GM06990 (cell line): ENCODE results near the gene GCN1.

Experiments
- DNase-seq: peaks from one replicate; pipeline ENCODE4 v3.0.0-alpha.2; 2011; ENCODE audit not compliant: insufficient read length; ENCODE audit errors: extremely low read depth
- H3K27me3 ChIP-seq: replicated peaks from 2 replicates; pipeline ENCODE4 v1.6.0; 2011; ENCODE audit warnings: low read length; ENCODE audit not compliant: control insufficient read depth, insufficient read depth
- H3K36me3 ChIP-seq: 2 replicates; pipeline ENCODE4 v1.5.1; 2011; ENCODE audit warnings: low read length; ENCODE audit not compliant: control insufficient read depth, insufficient read depth
- H3K4me3 ChIP-seq: replicated peaks from 2 replicates; pipeline ENCODE4 v1.5.1; 2011; ENCODE audit warnings: low read depth, mild to moderate bottlenecking, control low read depth, low read length
- CTCF ChIP-seq: IDR thresholded peaks from 2 replicates; pipeline ENCODE4 v1.5.1; 2011; ENCODE audit warnings: low read length, control low read depth, mild to moderate bottlenecking, inconsistent platforms; ENCODE audit not compliant: insufficient read depth, poor library complexity, severe bottlenecking

GCN1 gene

GRCh38 chr12:120134307-120134980 is 60.1 kb downstream of the GCN1 start:
- TF ChIP-seq CTCF: no peak
- H3K4me3 ChIP-seq: no peak overlapping the region
- no peaks in the 10 kb centered on the region for H3K27me3 ChIP-seq
- H3K36me3 ChIP-seq: peaks cover 65% of the 10 kb centered on the region
- DNase-seq: no peak

GRCh38 chr12:120132863-120133385 is 61.6 kb downstream of the GCN1 start:
- Histone ChIP-seq H3K4me3 (no peak overlapping the region), H3K27me3 (no peaks in the 10 kb centered on the region), H3K36me3 (peaks cover 60% of the 10 kb centered on the region)
- peak; percentile 83 for DNase-seq
- no peak for TF ChIP-seq CTCF

GRCh38 chr12:120132054-120132836 is 62.3 kb downstream of the GCN1 start:
- peaks cover 57% of the 10 kb centered on the region for H3K36me3 ChIP-seq
- no peak for TF ChIP-seq CTCF
- DNase-seq: no peak

GRCh38 chr12:120131116-120131515 is 63.4 kb downstream of the GCN1 start:
- peaks cover 47% of the 10 kb centered on the region for H3K36me3 ChIP-seq
- no peak for DNase-seq
- no peaks in the 10 kb centered on the region for H3K27me3 ChIP-seq
- no peak overlapping the region for H3K4me3 ChIP-seq
- no peak for TF ChIP-seq CTCF

More at GRCh38 chr12:120132054-120132836, 62.3 kb downstream of the GCN1 start:
- Histone ChIP-seq H3K27me3 (no peaks in the 10 kb centered on the region), H3K4me3 (no peak overlapping the region)

- Histone ChIP-seq H3K4me3 (no peak overlapping the region), H3K36me3 (peaks cover 45% of the 10 kb centered on the region), H3K27me3 (no peaks in the 10 kb centered on the region)
- no peak for DNase-seq
- TF ChIP-seq CTCF: no peak
Measured at GRCh38 chr12:120130011-120130410, 64.5 kb downstream of the GCN1 start.
